ENCODE data around the gene CORT.

Gene CORT

GRCh38 chr1:10474613-10475507, 25.0 kb downstream of the CORT start, which contains the start of gene PEX14:
Gene PEX14, plus strand, starts transcription at chr1:10474950. Its CDS starts 17 bp downstream, at chr1:10474967.
- DNase-seq (ENCODE audit: low read depth): peak; percentile 46

GRCh38 chr1:10475510-10475909, 25.7 kb downstream of the CORT start:
- DNase-seq (ENCODE audit: low read depth): no peak

GRCh38 chr1:10479296-10479695, 29.5 kb downstream of the CORT start:
- DNase-seq (ENCODE audit: low read depth): no peak

- no peak for DNase-seq (ENCODE audit: low read depth)
These were observed 30.8 kb downstream of the CORT start for GRCh38 chr1:10480614-10481013.

GRCh38 chr1:10484521-10484920, 34.7 kb downstream of the CORT start:
- no peak for DNase-seq (ENCODE audit: low read depth)

GRCh38 chr1:10489291-10490055, 39.6 kb downstream of the CORT start:
- no peak for DNase-seq (ENCODE audit: low read depth)

GRCh38 chr1:10490286-10490970, 40.6 kb downstream of the CORT start:
- DNase-seq (ENCODE audit: low read depth): no peak

GRCh38 chr1:10494418-10494753, 44.6 kb downstream of the CORT start:
- no peak for DNase-seq (ENCODE audit: low read depth)

- no peak for DNase-seq (ENCODE audit: low read depth)
These were observed 45.1 kb downstream of the CORT start for GRCh38 chr1:10494754-10495474.

- DNase-seq (ENCODE audit: low read depth): no peak
These were observed 45.6 kb downstream of the CORT start for GRCh38 chr1:10495475-10495817.

- no peak for DNase-seq (ENCODE audit: low read depth)
These were observed 46.1 kb downstream of the CORT start for GRCh38 chr1:10495952-10496351.

GRCh38 chr1:10497109-10497508, 47.3 kb downstream of the CORT start:
- no peak for DNase-seq (ENCODE audit: low read depth)

- no peak for DNase-seq (ENCODE audit: low read depth)
These were observed 48.4 kb downstream of the CORT start for GRCh38 chr1:10498231-10498630.
